AG09309 (cell line): ENCODE measurements around the gene NOTCH3.
A peak's percentile ranks its signal among the peaks of the same experiment; 100 is the strongest.

Source experiments
- DNase-seq: peaks from one replicate; pipeline ENCODE4 v3.0.0-alpha.2; 2010; ENCODE audit warnings: low read depth
- H3K4me3 ChIP-seq: 2 replicates; pipeline ENCODE4 v1.5.1; 2011; ENCODE audit warnings: mild to moderate bottlenecking, low read depth, low read length, moderate library complexity; ENCODE audit not compliant: control insufficient read depth
- TF ChIP-seq, protein P1 (sequence below): IDR thresholded peaks from 2 replicates; pipeline ENCODE4 v1.5.1; 2011; ENCODE audit warnings: mild to moderate bottlenecking, low read depth, low read length, inconsistent platforms; ENCODE audit not compliant: insufficient read depth, control insufficient read depth; ENCODE audit errors: missing control alignments

The NOTCH3 gene

DNA sequence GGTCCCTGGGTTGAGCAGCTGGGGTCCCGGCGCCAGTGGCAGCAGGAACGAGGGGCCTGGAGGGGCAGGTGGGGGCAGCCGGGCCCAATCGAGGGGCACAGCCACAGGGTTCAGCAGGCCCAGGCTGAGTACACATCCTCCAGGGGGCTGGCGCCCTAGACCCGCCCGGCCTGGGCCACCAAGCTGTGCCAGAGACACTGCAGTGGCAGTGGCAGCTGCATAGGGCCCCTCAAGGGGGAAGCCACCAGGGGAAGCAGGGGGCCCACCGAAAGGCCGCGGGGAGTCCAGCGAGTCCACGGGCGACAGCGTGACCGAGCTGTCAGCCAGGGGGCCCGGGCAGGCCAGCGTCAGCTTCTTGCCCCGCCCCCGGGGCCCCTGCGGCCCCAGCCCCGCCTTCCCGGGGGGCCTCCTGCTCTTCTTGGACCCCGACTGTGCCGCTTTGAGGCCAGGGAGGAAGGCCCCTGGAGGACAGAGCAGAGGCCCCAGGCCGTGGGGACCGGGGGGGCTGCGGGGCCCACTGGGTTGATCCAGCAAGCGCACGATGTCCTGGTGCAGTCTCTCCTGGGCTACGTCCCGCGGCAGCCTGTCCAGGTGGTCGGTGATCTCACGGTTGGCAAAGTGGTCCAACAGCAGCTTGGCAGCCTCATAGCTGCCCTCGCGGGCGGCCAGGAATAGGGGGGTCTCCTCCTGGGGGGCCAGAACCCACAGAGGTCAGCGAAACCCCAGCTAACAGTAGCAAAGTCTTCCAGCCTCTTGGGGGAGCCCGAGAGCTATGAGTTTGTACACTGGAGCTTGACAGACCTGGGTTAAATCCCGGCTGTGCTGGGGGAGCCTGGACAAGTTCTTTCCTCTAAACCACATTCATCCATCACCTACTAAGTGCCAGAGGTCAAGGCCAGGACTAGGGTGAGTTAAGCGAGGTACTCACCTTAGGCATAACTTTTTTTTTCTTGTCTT is 39.5 kb downstream of the NOTCH3 start:
- TF ChIP-seq, protein P1, sequence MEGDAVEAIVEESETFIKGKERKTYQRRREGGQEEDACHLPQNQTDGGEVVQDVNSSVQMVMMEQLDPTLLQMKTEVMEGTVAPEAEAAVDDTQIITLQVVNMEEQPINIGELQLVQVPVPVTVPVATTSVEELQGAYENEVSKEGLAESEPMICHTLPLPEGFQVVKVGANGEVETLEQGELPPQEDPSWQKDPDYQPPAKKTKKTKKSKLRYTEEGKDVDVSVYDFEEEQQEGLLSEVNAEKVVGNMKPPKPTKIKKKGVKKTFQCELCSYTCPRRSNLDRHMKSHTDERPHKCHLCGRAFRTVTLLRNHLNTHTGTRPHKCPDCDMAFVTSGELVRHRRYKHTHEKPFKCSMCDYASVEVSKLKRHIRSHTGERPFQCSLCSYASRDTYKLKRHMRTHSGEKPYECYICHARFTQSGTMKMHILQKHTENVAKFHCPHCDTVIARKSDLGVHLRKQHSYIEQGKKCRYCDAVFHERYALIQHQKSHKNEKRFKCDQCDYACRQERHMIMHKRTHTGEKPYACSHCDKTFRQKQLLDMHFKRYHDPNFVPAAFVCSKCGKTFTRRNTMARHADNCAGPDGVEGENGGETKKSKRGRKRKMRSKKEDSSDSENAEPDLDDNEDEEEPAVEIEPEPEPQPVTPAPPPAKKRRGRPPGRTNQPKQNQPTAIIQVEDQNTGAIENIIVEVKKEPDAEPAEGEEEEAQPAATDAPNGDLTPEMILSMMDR: peak; percentile 63
- no peak for DNase-seq
- H3K4me3 ChIP-seq: no peak overlapping the region

DNA sequence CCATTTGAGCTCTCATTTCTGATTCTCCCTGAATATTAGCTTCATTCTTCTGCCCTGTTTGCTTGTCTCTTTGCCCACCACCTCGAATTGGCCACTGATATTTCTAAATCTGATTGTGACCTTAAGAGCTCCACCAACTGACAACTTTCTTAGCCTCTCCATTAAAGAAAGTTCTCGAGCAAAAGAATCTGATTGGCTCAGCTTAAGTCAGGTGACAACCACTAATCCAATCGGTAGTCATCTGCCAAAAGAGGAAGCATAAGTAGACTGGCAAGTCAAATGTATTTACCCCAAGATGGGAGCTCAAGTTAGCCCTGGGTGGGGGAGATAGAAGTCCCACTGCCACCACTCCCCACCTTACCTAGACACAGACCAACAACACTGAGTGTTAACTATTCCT is 41.5 kb downstream of the NOTCH3 start:
- TF ChIP-seq, protein P1: no peak
- H3K4me3 ChIP-seq: no peak overlapping the region
- DNase-seq: no peak

GRCh38 chr19:15156391-15156790 is 44.4 kb downstream of the NOTCH3 start:
- no peak overlapping the region for H3K4me3 ChIP-seq
- DNase-seq: no peak
- TF ChIP-seq, protein P1: no peak

- no peak for DNase-seq
- no peak overlapping the region for H3K4me3 ChIP-seq
- TF ChIP-seq, protein P1: no peak
Measured at GRCh38 chr19:15155296-15155695, 45.5 kb downstream of the NOTCH3 start.

- DNase-seq: no peak
- TF ChIP-seq, protein P1: peak; percentile 67
- H3K4me3 ChIP-seq: no peak overlapping the region
Measured at GRCh38 chr19:15154002-15154612, 46.7 kb downstream of the NOTCH3 start.

GRCh38 chr19:15149737-15150136 is 51.1 kb downstream of the NOTCH3 start:
- H3K4me3 ChIP-seq: no peak overlapping the region
- no peak for DNase-seq
- TF ChIP-seq, protein P1: no peak
